Activated naive CD8-positive, alpha-beta T cell treated with anti-CD3 and anti-CD28 coated beads for 36 hours (primary cell): ENCODE results near the gene MAP2K4. TPM values are rescaled to one million over a fixed set of nuclear protein-coding genes. Genes with fewer than 3 reads are reported as not detected.

Experiments used
- DNase-seq: peaks from one replicate; pipeline ENCODE4 v3.0.0; 2021
- H3K27ac Mint-ChIP-seq: one replicate; pipeline ENCODE4 v1.8.0; 2022; ENCODE audit warnings: mild to moderate bottlenecking, moderate library complexity, mixed read lengths
- H3K27me3 Mint-ChIP-seq: one replicate; pipeline ENCODE4 v1.8.0; 2022; ENCODE audit warnings: mild to moderate bottlenecking, mixed read lengths
- H3K36me3 Mint-ChIP-seq: one replicate; pipeline ENCODE4 v1.8.0; 2021; ENCODE audit warnings: mild to moderate bottlenecking, mixed read lengths
- H3K4me1 Mint-ChIP-seq: one replicate; pipeline ENCODE4 v1.8.0; 2021; ENCODE audit warnings: mixed read lengths
- H3K4me3 Mint-ChIP-seq: one replicate; pipeline ENCODE4 v1.8.0; 2022; ENCODE audit warnings: mild to moderate bottlenecking, moderate library complexity, mixed read lengths
- H3K9me3 Mint-ChIP-seq: one replicate; pipeline ENCODE4 v1.8.0; 2022; ENCODE audit warnings: mixed read lengths
- total RNA-seq, 2 experiments: library from RNA; stranded (reverse); gene quantifications; one replicate each; pipeline ENCODE4 v1.2.3, GENCODE V29; 2021

The MAP2K4 gene
- total RNA-seq, 2 experiments from 2014 or later = 43.6 to 48.0 TPM

DNA sequence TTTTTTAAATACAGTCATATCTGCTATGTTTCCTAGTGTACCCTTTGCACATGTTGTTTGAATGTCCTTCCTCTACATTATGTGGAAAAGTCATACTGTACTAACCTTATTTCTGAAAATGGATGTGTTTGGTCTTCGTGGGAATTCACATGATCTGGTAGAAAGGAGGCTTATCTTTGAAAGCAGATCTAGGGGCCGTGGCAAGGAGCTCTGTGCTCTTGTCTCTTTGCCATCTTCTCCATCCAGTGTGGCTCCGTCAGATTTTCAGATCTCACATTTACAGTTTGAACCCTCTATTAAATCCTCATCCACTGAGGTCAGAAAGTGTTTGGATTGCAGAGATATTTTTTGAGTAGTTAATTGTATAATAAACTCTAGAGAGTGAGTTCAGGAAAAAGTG lies 32.9 kb downstream of the MAP2K4 start:
- Mint-ChIP-seq H3K4me1 (peaks cover 82% of the 10 kb centered on the region), H3K36me3 (peaks cover 23% of the 10 kb centered on the region), H3K27me3 (no peaks in the 10 kb centered on the region), H3K9me3 (no peaks in the 10 kb centered on the region), H3K4me3 (peak overlapping the region; percentile 63), H3K27ac (peak overlapping the region; percentile 85)
- no peak for DNase-seq

- H3K27me3 Mint-ChIP-seq = no peaks in the 10 kb centered on the region
- peak overlapping the region; percentile 33 for H3K4me3 Mint-ChIP-seq
- no peak for DNase-seq
- peaks cover 66% of the 10 kb centered on the region for H3K4me1 Mint-ChIP-seq
- peaks cover 32% of the 10 kb centered on the region for H3K36me3 Mint-ChIP-seq
- H3K9me3 Mint-ChIP-seq = no peaks in the 10 kb centered on the region
- H3K27ac Mint-ChIP-seq = peak overlapping the region; percentile 89
These were observed 35.2 kb downstream of the MAP2K4 start for GRCh38 chr17:12055889-12056288.

GRCh38 chr17:12057520-12057919 lies 36.8 kb downstream of the MAP2K4 start:
- peaks cover 57% of the 10 kb centered on the region for H3K4me1 Mint-ChIP-seq
- H3K27ac Mint-ChIP-seq = peak overlapping the region; percentile 89
- DNase-seq = no peak
- H3K9me3 Mint-ChIP-seq = no peaks in the 10 kb centered on the region
- no peak overlapping the region for H3K4me3 Mint-ChIP-seq
- no peaks in the 10 kb centered on the region for H3K27me3 Mint-ChIP-seq
- peaks cover 37% of the 10 kb centered on the region for H3K36me3 Mint-ChIP-seq

DNA sequence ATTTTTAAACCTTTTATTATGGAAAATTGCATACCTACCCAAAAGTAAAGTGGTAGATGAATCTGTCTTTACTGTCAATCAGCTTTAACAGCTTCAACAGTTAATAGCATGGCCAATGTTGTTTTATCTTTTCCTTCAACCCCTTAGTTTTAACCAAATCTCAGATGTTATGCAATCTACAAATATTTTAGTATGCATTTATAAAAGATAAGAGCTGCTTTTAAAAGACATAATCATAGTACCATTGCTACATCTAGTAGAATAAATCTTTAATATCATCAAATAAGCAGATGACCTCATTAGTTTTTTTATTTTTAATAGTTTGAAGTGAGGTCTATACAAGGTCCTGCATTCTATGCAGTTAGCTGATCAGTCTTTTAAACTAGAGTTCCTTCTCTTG lies 37.9 kb downstream of the MAP2K4 start:
- H3K9me3 Mint-ChIP-seq = no peaks in the 10 kb centered on the region
- H3K4me1 Mint-ChIP-seq = peaks cover 49% of the 10 kb centered on the region
- no peak for DNase-seq
- peaks cover 41% of the 10 kb centered on the region for H3K36me3 Mint-ChIP-seq
- no peak overlapping the region for H3K27ac Mint-ChIP-seq
- H3K27me3 Mint-ChIP-seq = no peaks in the 10 kb centered on the region
- H3K4me3 Mint-ChIP-seq = no peak overlapping the region

GRCh38 chr17:12062249-12062648 lies 41.6 kb downstream of the MAP2K4 start:
- Mint-ChIP-seq H3K36me3 (peaks cover 48% of the 10 kb centered on the region), H3K4me3 (no peak overlapping the region), H3K9me3 (no peaks in the 10 kb centered on the region), H3K4me1 (peaks cover 19% of the 10 kb centered on the region), H3K27ac (no peak overlapping the region), H3K27me3 (no peaks in the 10 kb centered on the region)
- no peak for DNase-seq

DNA sequence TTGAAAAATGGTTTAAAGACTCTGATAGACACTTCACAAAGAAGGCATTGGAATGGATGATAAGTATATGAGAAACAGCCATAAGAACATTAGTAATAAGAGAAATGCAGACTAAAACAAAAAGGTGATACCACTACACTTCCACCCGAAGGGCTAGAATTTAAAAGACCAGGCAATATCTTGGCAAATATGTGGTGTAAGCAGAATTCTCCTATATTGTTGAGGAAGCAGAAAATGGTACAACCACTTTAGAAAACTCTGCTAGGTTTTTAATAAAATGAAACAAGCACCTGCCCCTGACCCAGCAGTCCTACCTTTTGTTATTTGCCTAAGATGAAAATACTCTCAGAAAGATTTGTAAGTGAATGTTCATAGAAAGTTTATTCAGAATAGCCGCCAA lies 43.7 kb downstream of the MAP2K4 start:
- DNase-seq = no peak
- no peaks in the 10 kb centered on the region for H3K27me3 Mint-ChIP-seq
- no peak overlapping the region for H3K4me3 Mint-ChIP-seq
- H3K4me1 Mint-ChIP-seq = peaks cover 7% of the 10 kb centered on the region
- no peak overlapping the region for H3K27ac Mint-ChIP-seq
- H3K36me3 Mint-ChIP-seq = peaks cover 38% of the 10 kb centered on the region
- no peaks in the 10 kb centered on the region for H3K9me3 Mint-ChIP-seq

- no peak for DNase-seq
- Mint-ChIP-seq H3K27me3 (no peaks in the 10 kb centered on the region), H3K36me3 (peaks cover 31% of the 10 kb centered on the region), H3K27ac (no peak overlapping the region), H3K4me1 (no peaks in the 10 kb centered on the region), H3K9me3 (no peaks in the 10 kb centered on the region), H3K4me3 (no peak overlapping the region)
These were observed 46.8 kb downstream of the MAP2K4 start for GRCh38 chr17:12067485-12067884.

- H3K4me3 Mint-ChIP-seq = no peak overlapping the region
- no peaks in the 10 kb centered on the region for H3K4me1 Mint-ChIP-seq
- H3K27me3 Mint-ChIP-seq = no peaks in the 10 kb centered on the region
These were observed 48.3 kb downstream of the MAP2K4 start for GRCh38 chr17:12068946-12069345.

GRCh38 chr17:12070561-12070960 lies 49.9 kb downstream of the MAP2K4 start:
- Mint-ChIP-seq H3K27me3 (no peaks in the 10 kb centered on the region), H3K9me3 (no peaks in the 10 kb centered on the region), H3K36me3 (peaks cover 35% of the 10 kb centered on the region), H3K4me1 (peaks cover 2% of the 10 kb centered on the region), H3K4me3 (no peak overlapping the region), H3K27ac (no peak overlapping the region)
- DNase-seq = no peak

More at GRCh38 chr17:12068946-12069345, 48.3 kb downstream of the MAP2K4 start:
- no peaks in the 10 kb centered on the region for H3K9me3 Mint-ChIP-seq
- H3K36me3 Mint-ChIP-seq = peaks cover 33% of the 10 kb centered on the region
- DNase-seq = no peak
- no peak overlapping the region for H3K27ac Mint-ChIP-seq

DNA sequence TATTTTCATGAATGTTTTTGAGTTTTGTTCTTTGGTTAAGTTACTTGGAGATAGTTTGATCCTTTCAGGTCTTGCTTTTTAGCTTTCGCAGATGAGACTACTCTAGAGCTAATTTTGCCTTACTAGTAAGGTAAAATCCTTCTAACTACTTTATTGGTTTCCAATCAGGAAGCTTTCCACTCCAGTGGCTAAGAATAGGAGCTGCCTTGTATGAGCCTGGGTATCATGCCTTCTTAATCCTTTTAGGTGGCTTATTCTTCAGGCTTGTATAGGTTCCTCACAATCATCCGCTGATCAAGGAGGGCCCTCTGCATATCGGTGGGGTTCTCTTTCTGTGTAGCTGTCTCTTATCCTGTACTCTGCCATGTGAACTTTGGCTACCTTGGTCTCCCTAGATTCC lies 53.7 kb downstream of the MAP2K4 start:
- Mint-ChIP-seq H3K4me1 (peaks cover 13% of the 10 kb centered on the region), H3K4me3 (no peak overlapping the region), H3K27me3 (no peaks in the 10 kb centered on the region), H3K27ac (no peak overlapping the region), H3K36me3 (peaks cover 59% of the 10 kb centered on the region), H3K9me3 (no peaks in the 10 kb centered on the region)
- DNase-seq = no peak

GRCh38 chr17:12077773-12078172 lies 57.1 kb downstream of the MAP2K4 start:
- Mint-ChIP-seq H3K27ac (no peak overlapping the region), H3K4me1 (peaks cover 17% of the 10 kb centered on the region), H3K27me3 (no peaks in the 10 kb centered on the region), H3K36me3 (peaks cover 73% of the 10 kb centered on the region), H3K9me3 (no peaks in the 10 kb centered on the region), H3K4me3 (no peak overlapping the region)
- no peak for DNase-seq

GRCh38 chr17:12078791-12079190 lies 58.1 kb downstream of the MAP2K4 start:
- Mint-ChIP-seq H3K4me3 (no peak overlapping the region), H3K27ac (no peak overlapping the region), H3K36me3 (peaks cover 68% of the 10 kb centered on the region), H3K4me1 (peaks cover 17% of the 10 kb centered on the region), H3K9me3 (no peaks in the 10 kb centered on the region), H3K27me3 (no peaks in the 10 kb centered on the region)
- DNase-seq = no peak

DNA sequence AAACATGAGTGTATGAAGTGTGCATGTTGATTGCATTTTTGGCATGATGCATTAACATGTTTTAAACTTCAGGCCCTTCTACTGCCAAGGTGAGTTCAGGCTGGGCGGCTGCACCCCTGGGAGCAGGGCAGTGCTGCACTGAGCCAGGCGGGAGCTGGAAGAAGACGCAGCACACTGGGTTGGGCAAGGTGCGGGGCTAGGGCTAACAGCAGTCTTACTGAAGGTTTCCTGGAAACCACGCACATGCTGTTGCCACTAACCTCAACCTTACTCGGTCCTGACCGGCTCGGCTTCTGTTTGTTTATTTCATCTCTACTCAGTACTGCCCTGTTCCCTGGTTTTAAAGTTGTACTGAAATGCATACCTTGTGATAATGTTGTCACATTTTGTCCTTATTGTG lies 61.0 kb downstream of the MAP2K4 start:
- Mint-ChIP-seq H3K4me1 (peaks cover 12% of the 10 kb centered on the region), H3K4me3 (no peak overlapping the region), H3K27me3 (no peaks in the 10 kb centered on the region)

DNA sequence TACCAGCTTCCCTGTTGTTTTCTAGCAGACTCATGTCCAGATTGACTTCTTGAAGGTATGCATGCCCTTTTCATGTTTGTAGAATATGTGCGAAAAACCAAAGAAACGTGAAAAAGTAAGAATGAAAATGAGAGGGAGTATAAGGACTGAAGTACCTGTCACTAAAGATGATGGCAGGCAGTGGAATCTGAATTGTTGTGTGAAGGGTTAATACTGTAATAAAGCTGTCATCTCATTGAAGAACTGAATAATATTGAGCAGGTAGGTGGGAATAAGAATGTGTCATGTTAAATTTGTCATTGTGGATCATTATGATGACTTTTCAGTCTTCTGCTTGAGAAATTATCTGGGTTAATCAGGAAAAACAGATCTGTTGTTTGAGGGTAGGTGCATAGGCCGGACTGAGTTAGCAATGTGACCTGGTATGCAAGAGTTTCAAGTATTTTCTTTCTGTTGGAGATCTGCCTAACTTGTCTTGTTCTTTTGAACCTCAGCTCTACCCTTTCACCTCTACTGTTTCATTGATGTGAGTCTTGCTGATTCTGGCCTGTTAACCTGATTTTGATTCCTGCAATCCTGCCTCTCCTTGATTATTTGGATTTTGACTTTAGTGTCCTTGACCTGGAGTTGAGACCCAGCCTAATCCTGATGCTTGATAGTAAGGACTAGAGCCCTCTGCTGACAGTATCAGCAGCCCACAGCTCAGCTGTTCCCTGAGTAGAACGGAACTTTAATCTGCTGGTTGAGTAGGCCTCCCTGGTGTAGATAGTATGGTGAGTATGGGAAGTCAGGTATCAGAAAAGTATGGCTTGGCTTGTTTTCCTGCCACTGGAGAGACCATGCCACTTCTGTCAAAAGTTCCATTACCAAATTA lies 64.6 kb downstream of the MAP2K4 start:
- H3K27me3 Mint-ChIP-seq = no peaks in the 10 kb centered on the region
- peaks cover 20% of the 10 kb centered on the region for H3K4me1 Mint-ChIP-seq
- H3K9me3 Mint-ChIP-seq = no peaks in the 10 kb centered on the region
- H3K36me3 Mint-ChIP-seq = peaks cover 54% of the 10 kb centered on the region
- DNase-seq = no peak
- H3K4me3 Mint-ChIP-seq = no peak overlapping the region
- H3K27ac Mint-ChIP-seq = no peak overlapping the region

More for the DNA sequence above, 61.0 kb downstream of the MAP2K4 start:
- Mint-ChIP-seq H3K9me3 (no peaks in the 10 kb centered on the region), H3K27ac (no peak overlapping the region), H3K36me3 (peaks cover 60% of the 10 kb centered on the region)
- DNase-seq = no peak

DNA sequence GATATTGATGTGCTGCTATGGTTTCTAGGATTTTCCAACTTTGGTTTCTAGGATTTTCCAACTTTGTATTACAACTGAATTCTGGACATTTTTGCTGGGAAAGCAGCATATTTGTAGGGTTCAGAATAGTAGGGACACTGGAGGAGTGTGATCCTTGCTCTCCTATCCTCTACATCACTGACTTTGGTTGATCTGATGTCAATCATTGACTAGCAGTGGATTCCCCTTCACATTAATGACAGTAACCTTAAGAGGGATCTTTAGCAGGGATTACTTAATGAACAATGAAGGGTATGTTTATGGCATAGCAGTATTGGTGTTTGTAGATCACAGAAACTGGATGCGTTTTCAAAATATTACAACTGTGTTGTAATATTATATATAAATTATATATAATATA lies 67.4 kb downstream of the MAP2K4 start:
- Mint-ChIP-seq H3K9me3 (no peaks in the 10 kb centered on the region), H3K4me3 (no peak overlapping the region), H3K27ac (no peak overlapping the region), H3K4me1 (peaks cover 21% of the 10 kb centered on the region), H3K27me3 (no peaks in the 10 kb centered on the region), H3K36me3 (peaks cover 44% of the 10 kb centered on the region)
- no peak for DNase-seq

- Mint-ChIP-seq H3K9me3 (no peaks in the 10 kb centered on the region), H3K36me3 (peaks cover 39% of the 10 kb centered on the region), H3K4me1 (peaks cover 23% of the 10 kb centered on the region), H3K27me3 (no peaks in the 10 kb centered on the region), H3K4me3 (no peak overlapping the region), H3K27ac (no peak overlapping the region)
- no peak for DNase-seq
These were observed 69.2 kb downstream of the MAP2K4 start for GRCh38 chr17:12089809-12090384.
